SK-N-SH treated with all-trans-retinoic acid at 6 μM for 48 hours (cell line): Measurements from ENCODE around the gene SMIM45.
"Not testable (repeated sequence)": the region's sequence is repeated elsewhere in the genome, so short reads cannot be mapped to it uniquely, and the experiment has no call there.

ENCODE experiments used
- ATAC-seq: fragments of 200-7000 bp; cut with Tn5 transposase; 3 replicates; pipeline ENCODE4 v1.9.1; 2020; ENCODE audit warnings: mild to moderate bottlenecking, moderate library complexity
- ARNTL ChIP-seq: fragments of 450-650 bp; formaldehyde crosslinking; IDR thresholded peaks from 2 replicates; pipeline ENCODE4 v1.5.0; 2020; ENCODE audit warnings: low read depth, mild to moderate bottlenecking, moderate library complexity, borderline replicate concordance
- BACH2 ChIP-seq: fragments of 250-450 bp; sonication (Bioruptor Pico); IDR thresholded peaks from 2 replicates; pipeline ENCODE4 v1.9.0; 2021; ENCODE audit warnings: mild to moderate bottlenecking, borderline replicate concordance
- ESRRG ChIP-seq: fragments of 250-450 bp; sonication (Bioruptor Pico); IDR thresholded peaks from 2 replicates; pipeline ENCODE4 v1.6.1; 2021; ENCODE audit warnings: mild to moderate bottlenecking
- GLIS3 ChIP-seq: fragments of 250-450 bp; sonication (Bioruptor Pico); IDR thresholded peaks from 2 replicates; pipeline ENCODE4 v1.5.0; 2020; ENCODE audit warnings: mild to moderate bottlenecking, moderate library complexity
- ISL1 ChIP-seq: fragments of 250-450 bp; sonication (Bioruptor Pico); IDR thresholded peaks from 2 replicates; pipeline ENCODE4 v2.1.2; 2022; ENCODE audit warnings: mild to moderate bottlenecking, moderate library complexity
- OSR1 ChIP-seq: fragments of 250-450 bp; sonication (Bioruptor Pico); IDR thresholded peaks from 2 replicates; pipeline ENCODE4 v1.8.0; 2022; ENCODE audit warnings: moderate library complexity, mild to moderate bottlenecking, inconsistent platforms
- PPARA ChIP-seq: fragments of 250-450 bp; sonication (Bioruptor Pico); IDR thresholded peaks from 2 replicates; pipeline ENCODE4 v1.5.0; 2020; ENCODE audit warnings: mild to moderate bottlenecking, borderline replicate concordance
- RARB ChIP-seq: fragments of 250-450 bp; sonication (Bioruptor Pico); IDR thresholded peaks from 2 replicates; pipeline ENCODE4 v1.8.0; 2021; ENCODE audit warnings: mild to moderate bottlenecking, moderate library complexity
- SNAI2 ChIP-seq: fragments of 250-450 bp; sonication (Bioruptor Pico); IDR thresholded peaks from 2 replicates; pipeline ENCODE4 v1.5.0; 2020; ENCODE audit warnings: mild to moderate bottlenecking, moderate library complexity
- TCF4 ChIP-seq: fragments of 250-450 bp; sonication (Bioruptor Pico); IDR thresholded peaks from 2 replicates; pipeline ENCODE4 v1.8.0; 2021; ENCODE audit warnings: mild to moderate bottlenecking, moderate library complexity, borderline replicate concordance
- TOX ChIP-seq: fragments of 250-450 bp; sonication (Bioruptor Pico); IDR thresholded peaks from 2 replicates; pipeline ENCODE4 v1.8.0; 2021; ENCODE audit warnings: mild to moderate bottlenecking, moderate library complexity, borderline replicate concordance
- ZC3H10 ChIP-seq: fragments of 250-450 bp; sonication (Bioruptor Pico); IDR thresholded peaks from 2 replicates; pipeline ENCODE4 v1.5.1; 2021; ENCODE audit warnings: mild to moderate bottlenecking, moderate library complexity
- ZFP3 ChIP-seq: fragments of 250-450 bp; sonication (Bioruptor Pico); IDR thresholded peaks from 2 replicates; pipeline ENCODE4 v1.5.0; 2020; ENCODE audit warnings: mild to moderate bottlenecking, moderate library complexity
- ZFP30 ChIP-seq: fragments of 450-650 bp; formaldehyde crosslinking; IDR thresholded peaks from 2 replicates; pipeline ENCODE4 v1.5.0; 2022; ENCODE audit warnings: mild to moderate bottlenecking, moderate library complexity
- ZNF565 ChIP-seq: fragments of 450-650 bp; formaldehyde crosslinking; conservative IDR thresholded peaks from 2 replicates; pipeline ENCODE4 v1.5.0; 2020; ENCODE audit warnings: low read depth, mild to moderate bottlenecking, moderate library complexity
- ZNF70 ChIP-seq: fragments of 450-650 bp; formaldehyde crosslinking; IDR thresholded peaks from 2 replicates; pipeline ENCODE4 v1.5.0; 2020; ENCODE audit warnings: mild to moderate bottlenecking, moderate library complexity
- ZNF8 ChIP-seq: fragments of 450-650 bp; formaldehyde crosslinking; IDR thresholded peaks from 2 replicates; pipeline ENCODE4 v1.5.0; 2020; ENCODE audit warnings: mild to moderate bottlenecking, moderate library complexity
- TF ChIP-seq, protein P1 (sequence below): fragments of 250-450 bp; sonication (Bioruptor Pico); IDR thresholded peaks from 2 replicates; pipeline ENCODE4 v1.5.0; 2020; ENCODE audit warnings: mild to moderate bottlenecking, moderate library complexity
- TF ChIP-seq, protein P2 (sequence below): fragments of 250-450 bp; sonication (Bioruptor Pico); IDR thresholded peaks from 2 replicates; pipeline ENCODE4 v1.8.0; 2021; ENCODE audit warnings: low read depth, mild to moderate bottlenecking, moderate library complexity, borderline replicate concordance
- TF ChIP-seq, protein P3 (sequence below): fragments of 250-450 bp; sonication (Bioruptor Pico); IDR thresholded peaks from 2 replicates; pipeline ENCODE4 v1.5.1; 2020; ENCODE audit warnings: low read depth, mild to moderate bottlenecking, moderate library complexity
- TF ChIP-seq, protein P4 (sequence below): fragments of 250-450 bp; sonication (Bioruptor Pico); IDR thresholded peaks from 2 replicates; pipeline ENCODE4 v1.5.1; 2021; ENCODE audit warnings: mild to moderate bottlenecking, moderate library complexity
- TF ChIP-seq, protein P5 (sequence below): fragments of 250-450 bp; sonication (Bioruptor Pico); IDR thresholded peaks from 2 replicates; pipeline ENCODE4 v1.8.0; 2020; ENCODE audit warnings: mild to moderate bottlenecking, moderate library complexity, borderline replicate concordance

The SMIM45 gene

DNA sequence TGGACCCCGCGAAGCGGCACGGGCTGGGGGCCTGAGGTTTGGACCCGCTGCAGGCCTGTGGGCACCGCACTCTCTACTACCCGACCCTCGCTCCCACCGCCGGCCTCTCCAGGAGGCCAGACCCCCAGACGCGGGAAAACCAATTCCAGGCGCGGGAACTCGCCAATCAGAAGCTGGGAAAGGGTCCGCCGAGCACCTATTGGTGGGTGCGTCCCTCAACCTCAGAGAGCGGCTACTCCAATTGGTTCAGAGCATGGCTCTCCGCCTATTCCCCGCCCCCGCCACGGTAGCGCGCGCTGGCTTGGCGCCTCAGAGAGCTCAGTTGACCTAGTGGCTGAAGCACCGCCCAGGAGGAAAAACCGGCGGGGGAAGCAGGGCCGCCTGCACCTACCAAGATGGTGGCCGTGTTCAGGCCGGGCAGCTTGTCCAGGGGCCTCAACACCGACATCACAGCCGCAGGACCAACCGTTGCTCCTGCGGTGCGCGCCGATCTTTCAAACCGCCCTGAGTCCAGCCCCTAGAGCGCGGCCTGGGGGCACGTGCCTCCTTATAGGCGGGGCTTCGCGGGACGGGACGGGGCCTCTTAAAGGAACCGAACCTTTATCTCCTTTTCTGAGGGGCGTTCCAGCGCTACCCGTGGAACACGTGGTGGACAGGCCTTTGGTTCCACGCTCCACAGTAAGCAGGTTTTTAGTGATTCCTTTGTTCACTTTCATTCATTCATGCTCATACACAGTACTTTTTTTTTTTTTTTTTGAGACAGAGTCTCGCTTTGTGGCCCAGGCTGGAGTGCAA lies 5.1 kb upstream of the SMIM45 start, which contains the start of gene CENPM:
Gene CENPM, minus strand, starts transcription at position 524 of the 795 bp plus-strand sequence. Its CDS starts 76 bp downstream, at position 448.
- TF ChIP-seq, protein P1, sequence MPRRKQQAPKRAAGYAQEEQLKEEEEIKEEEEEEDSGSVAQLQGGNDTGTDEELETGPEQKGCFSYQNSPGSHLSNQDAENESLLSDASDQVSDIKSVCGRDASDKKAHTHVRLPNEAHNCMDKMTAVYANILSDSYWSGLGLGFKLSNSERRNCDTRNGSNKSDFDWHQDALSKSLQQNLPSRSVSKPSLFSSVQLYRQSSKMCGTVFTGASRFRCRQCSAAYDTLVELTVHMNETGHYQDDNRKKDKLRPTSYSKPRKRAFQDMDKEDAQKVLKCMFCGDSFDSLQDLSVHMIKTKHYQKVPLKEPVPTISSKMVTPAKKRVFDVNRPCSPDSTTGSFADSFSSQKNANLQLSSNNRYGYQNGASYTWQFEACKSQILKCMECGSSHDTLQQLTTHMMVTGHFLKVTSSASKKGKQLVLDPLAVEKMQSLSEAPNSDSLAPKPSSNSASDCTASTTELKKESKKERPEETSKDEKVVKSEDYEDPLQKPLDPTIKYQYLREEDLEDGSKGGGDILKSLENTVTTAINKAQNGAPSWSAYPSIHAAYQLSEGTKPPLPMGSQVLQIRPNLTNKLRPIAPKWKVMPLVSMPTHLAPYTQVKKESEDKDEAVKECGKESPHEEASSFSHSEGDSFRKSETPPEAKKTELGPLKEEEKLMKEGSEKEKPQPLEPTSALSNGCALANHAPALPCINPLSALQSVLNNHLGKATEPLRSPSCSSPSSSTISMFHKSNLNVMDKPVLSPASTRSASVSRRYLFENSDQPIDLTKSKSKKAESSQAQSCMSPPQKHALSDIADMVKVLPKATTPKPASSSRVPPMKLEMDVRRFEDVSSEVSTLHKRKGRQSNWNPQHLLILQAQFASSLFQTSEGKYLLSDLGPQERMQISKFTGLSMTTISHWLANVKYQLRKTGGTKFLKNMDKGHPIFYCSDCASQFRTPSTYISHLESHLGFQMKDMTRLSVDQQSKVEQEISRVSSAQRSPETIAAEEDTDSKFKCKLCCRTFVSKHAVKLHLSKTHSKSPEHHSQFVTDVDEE (CRISPR knock-in tag): no peak
- TF ChIP-seq ZNF70 (no peak), ZNF565 (CRISPR knock-in tag) (no peak), SNAI2 (no peak), PPARA (CRISPR knock-in tag) (no peak), ISL1 (no peak), ZC3H10 (no peak), GLIS3 (CRISPR knock-in tag) (no peak), TOX (CRISPR knock-in tag) (no peak), ZFP3 (no peak), RARB (no peak), ZNF8 (CRISPR knock-in tag) (no peak), ARNTL (CRISPR knock-in tag) (no peak)
- TF ChIP-seq, protein P2, sequence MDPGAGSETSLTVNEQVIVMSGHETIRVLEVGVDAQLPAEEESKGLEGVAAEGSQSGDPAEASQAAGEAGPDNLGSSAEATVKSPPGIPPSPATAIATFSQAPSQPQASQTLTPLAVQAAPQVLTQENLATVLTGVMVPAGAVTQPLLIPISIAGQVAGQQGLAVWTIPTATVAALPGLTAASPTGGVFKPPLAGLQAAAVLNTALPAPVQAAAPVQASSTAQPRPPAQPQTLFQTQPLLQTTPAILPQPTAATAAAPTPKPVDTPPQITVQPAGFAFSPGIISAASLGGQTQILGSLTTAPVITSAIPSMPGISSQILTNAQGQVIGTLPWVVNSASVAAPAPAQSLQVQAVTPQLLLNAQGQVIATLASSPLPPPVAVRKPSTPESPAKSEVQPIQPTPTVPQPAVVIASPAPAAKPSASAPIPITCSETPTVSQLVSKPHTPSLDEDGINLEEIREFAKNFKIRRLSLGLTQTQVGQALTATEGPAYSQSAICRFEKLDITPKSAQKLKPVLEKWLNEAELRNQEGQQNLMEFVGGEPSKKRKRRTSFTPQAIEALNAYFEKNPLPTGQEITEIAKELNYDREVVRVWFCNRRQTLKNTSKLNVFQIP: no peak
- TF ChIP-seq, protein P3, sequence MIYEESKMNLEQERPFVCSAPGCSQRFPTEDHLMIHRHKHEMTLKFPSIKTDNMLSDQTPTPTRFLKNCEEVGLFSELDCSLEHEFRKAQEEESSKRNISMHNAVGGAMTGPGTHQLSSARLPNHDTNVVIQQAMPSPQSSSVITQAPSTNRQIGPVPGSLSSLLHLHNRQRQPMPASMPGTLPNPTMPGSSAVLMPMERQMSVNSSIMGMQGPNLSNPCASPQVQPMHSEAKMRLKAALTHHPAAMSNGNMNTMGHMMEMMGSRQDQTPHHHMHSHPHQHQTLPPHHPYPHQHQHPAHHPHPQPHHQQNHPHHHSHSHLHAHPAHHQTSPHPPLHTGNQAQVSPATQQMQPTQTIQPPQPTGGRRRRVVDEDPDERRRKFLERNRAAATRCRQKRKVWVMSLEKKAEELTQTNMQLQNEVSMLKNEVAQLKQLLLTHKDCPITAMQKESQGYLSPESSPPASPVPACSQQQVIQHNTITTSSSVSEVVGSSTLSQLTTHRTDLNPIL (CRISPR knock-in tag): no peak
- TF ChIP-seq, protein P4, sequence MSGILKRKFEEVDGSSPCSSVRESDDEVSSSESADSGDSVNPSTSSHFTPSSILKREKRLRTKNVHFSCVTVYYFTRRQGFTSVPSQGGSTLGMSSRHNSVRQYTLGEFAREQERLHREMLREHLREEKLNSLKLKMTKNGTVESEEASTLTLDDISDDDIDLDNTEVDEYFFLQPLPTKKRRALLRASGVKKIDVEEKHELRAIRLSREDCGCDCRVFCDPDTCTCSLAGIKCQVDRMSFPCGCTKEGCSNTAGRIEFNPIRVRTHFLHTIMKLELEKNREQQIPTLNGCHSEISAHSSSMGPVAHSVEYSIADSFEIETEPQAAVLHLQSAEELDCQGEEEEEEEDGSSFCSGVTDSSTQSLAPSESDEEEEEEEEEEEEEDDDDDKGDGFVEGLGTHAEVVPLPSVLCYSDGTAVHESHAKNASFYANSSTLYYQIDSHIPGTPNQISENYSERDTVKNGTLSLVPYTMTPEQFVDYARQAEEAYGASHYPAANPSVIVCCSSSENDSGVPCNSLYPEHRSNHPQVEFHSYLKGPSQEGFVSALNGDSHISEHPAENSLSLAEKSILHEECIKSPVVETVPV (CRISPR knock-in tag): no peak
- TF ChIP-seq, all 23 proteins: peak for 0
- peak; percentile 96 for ATAC-seq

DNA sequence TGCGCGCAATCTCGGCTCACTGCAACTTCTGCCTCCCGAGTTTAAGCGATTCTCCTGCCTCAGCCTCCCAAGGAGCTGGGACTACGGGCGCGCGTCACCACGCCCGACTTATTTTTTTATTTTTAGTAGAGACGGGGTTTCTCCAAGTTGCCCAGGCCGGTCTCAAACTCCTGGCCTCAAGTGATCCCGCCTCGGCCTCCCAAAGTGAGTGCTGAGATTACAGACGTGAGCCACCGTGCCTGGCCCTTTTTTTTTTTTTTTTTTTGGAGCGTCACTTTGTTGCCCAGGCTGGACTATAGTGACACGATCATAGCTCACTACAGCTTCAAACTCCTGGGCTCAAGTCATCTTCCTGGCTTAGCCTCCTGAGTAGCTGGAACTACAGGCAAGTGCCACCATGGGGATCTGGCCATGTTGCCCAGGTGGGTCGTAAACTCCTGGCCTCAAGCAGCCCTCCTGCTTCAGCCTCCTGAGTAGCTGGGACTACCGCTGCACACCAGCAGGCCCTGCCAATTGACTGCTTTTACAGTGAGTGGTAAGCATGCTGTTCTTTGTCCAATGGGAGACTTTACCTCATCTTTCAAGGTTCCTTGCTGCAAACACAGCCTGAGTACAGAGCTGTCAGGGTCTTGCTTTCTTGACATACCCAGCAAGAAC lies 4.4 kb upstream of the SMIM45 start:
- TF ChIP-seq TCF4 (CRISPR knock-in tag) (no peak), ZC3H10 (no peak), PPARA (CRISPR knock-in tag) (no peak)
- no peak for ATAC-seq

DNA sequence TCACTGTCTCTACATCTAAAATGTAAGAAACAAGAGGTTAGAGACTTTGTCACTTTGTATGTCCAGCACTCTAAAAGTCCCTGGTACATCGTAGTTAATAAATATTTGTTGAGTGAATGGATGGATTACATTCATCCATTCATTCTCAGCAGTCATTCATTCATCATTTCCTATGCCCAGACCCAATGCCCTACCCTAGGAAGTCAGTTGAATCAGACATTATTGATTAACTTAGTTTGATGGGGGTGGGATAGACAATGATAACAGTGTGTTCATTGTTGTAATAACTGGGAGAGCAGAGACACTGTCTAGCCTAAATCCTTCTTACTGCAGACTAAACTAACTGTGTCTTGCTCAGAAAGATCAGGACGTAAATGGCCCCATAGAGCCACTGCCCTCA lies 3.8 kb upstream of the SMIM45 start:
- TF ChIP-seq ZFP30 (no peak), ZNF565 (CRISPR knock-in tag) (no peak), ZNF70 (no peak), TCF4 (CRISPR knock-in tag) (no peak), OSR1 (CRISPR knock-in tag) (no peak), BACH2 (CRISPR knock-in tag) (no peak), ZNF8 (CRISPR knock-in tag) (no peak), ESRRG (no peak), GLIS3 (CRISPR knock-in tag) (no peak), ZFP3 (no peak), TOX (CRISPR knock-in tag) (no peak), ZC3H10 (no peak), ISL1 (no peak), RARB (no peak)
- TF ChIP-seq, protein P2: no peak
- TF ChIP-seq, protein P5, sequence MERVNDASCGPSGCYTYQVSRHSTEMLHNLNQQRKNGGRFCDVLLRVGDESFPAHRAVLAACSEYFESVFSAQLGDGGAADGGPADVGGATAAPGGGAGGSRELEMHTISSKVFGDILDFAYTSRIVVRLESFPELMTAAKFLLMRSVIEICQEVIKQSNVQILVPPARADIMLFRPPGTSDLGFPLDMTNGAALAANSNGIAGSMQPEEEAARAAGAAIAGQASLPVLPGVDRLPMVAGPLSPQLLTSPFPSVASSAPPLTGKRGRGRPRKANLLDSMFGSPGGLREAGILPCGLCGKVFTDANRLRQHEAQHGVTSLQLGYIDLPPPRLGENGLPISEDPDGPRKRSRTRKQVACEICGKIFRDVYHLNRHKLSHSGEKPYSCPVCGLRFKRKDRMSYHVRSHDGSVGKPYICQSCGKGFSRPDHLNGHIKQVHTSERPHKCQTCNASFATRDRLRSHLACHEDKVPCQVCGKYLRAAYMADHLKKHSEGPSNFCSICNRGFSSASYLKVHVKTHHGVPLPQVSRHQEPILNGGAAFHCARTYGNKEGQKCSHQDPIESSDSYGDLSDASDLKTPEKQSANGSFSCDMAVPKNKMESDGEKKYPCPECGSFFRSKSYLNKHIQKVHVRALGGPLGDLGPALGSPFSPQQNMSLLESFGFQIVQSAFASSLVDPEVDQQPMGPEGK (CRISPR knock-in tag): no peak
- TF ChIP-seq, protein P1 (CRISPR knock-in tag): no peak
- TF ChIP-seq, all 23 proteins: peak for 0
- no peak for ATAC-seq

DNA sequence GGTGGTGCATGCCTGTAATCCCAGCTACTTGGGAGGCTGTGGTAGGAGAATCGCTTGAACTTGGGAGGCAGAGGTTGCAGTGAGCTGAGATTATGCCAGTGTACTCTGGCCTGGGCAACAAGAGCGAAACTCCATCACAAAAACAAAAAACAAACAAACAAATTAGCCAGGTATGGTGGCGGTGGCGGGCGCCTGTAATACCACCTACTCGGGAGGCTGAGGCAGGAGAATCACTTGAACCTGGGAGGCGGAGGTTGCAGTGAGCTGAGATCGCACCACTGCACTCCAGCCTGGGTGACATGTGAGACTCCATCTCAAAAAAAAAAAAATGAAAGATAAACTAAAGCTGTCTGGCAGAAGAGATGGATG lies 3.0 kb upstream of the SMIM45 start:
- ATAC-seq: not testable (repeated sequence)
